HUDEP-2 (cell line): ENCODE measurements around the gene MAST4.
A peak's percentile ranks its signal among the peaks of the same experiment; 100 is the strongest.

Experiments
- DNase-seq, 76 experiments: peaks; one replicate each; lab custom pipeline; 2025; ENCODE audit not compliant: unreplicated experiment in 76 of 76; lab: John Stamatoyannopoulos, UW

MAST4 gene

GRCh38 chr5:67098656-67099055 is 502.5 kb downstream of the MAST4 start:
- DNase-seq = no peak

GRCh38 chr5:67100301-67100700 is 504.1 kb downstream of the MAST4 start:
- DNase-seq = no peak

- no peak for DNase-seq
These were observed 506.5 kb downstream of the MAST4 start for GRCh38 chr5:67102708-67103107.

GRCh38 chr5:67104859-67105258 is 508.7 kb downstream of the MAST4 start:
- DNase-seq = no peak

GRCh38 chr5:67105270-67105669 is 509.1 kb downstream of the MAST4 start:
- DNase-seq = no peak

GRCh38 chr5:67106626-67107342 is 510.6 kb downstream of the MAST4 start:
- DNase-seq = no peak

- DNase-seq = no peak
These were observed 515.6 kb downstream of the MAST4 start for GRCh38 chr5:67111779-67112178.

- no peak for DNase-seq
These were observed 519.1 kb downstream of the MAST4 start for GRCh38 chr5:67115246-67115645.

GRCh38 chr5:67115817-67116216 is 519.6 kb downstream of the MAST4 start:
- no peak for DNase-seq

- DNase-seq = no peak
These were observed 521.9 kb downstream of the MAST4 start for GRCh38 chr5:67118050-67118620.

- DNase-seq = no peak
These were observed 522.8 kb downstream of the MAST4 start for GRCh38 chr5:67119010-67119409.

GRCh38 chr5:67120032-67120431 is 523.8 kb downstream of the MAST4 start:
- no peak for DNase-seq

- no peak for DNase-seq
These were observed 527.6 kb downstream of the MAST4 start for GRCh38 chr5:67123819-67124218.

GRCh38 chr5:67124556-67124955 is 528.4 kb downstream of the MAST4 start:
- no peak for DNase-seq

GRCh38 chr5:67127347-67127895 is 531.2 kb downstream of the MAST4 start:
- DNase-seq = peak in 1 of 76 experiments; percentile 10

GRCh38 chr5:67129768-67130167 is 533.6 kb downstream of the MAST4 start:
- no peak for DNase-seq

- no peak for DNase-seq
These were observed 537.0 kb downstream of the MAST4 start for GRCh38 chr5:67133217-67133616.

GRCh38 chr5:67133776-67134175 is 537.6 kb downstream of the MAST4 start:
- no peak for DNase-seq

GRCh38 chr5:67135381-67135984 is 539.3 kb downstream of the MAST4 start:
- no peak for DNase-seq

- no peak for DNase-seq
These were observed 542.8 kb downstream of the MAST4 start for GRCh38 chr5:67139030-67139429.

- no peak for DNase-seq
These were observed 544.2 kb downstream of the MAST4 start for GRCh38 chr5:67140413-67140812.

GRCh38 chr5:67141644-67142043 is 545.5 kb downstream of the MAST4 start:
- no peak for DNase-seq
